ENCODE results near the gene RPP40. TPM values are rescaled to one million over a fixed set of nuclear protein-coding genes. Genes with fewer than 3 reads are reported as not detected.
A peak's percentile ranks its signal among the peaks of the same experiment; 100 is the strongest.
"Not testable (repeated sequence)": the region's sequence is repeated elsewhere in the genome, so short reads cannot be mapped to it uniquely, and the experiment has no call there.

The RPP40 gene, protein sequence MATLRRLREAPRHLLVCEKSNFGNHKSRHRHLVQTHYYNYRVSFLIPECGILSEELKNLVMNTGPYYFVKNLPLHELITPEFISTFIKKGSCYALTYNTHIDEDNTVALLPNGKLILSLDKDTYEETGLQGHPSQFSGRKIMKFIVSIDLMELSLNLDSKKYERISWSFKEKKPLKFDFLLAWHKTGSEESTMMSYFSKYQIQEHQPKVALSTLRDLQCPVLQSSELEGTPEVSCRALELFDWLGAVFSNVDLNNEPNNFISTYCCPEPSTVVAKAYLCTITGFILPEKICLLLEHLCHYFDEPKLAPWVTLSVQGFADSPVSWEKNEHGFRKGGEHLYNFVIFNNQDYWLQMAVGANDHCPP
- 4.2 TPM for total RNA-seq
- long read RNA-seq, partial matches to known transcripts, result 0 of 3 reads
- long read RNA-seq, other reads (novel, unspliced or antisense), result 0 of 3 reads

GRCh38 chr6:5003604-5004372 lies at the start of gene RPP40:
TSS of gene RPP40 (minus strand) at chr6:5004037. CDS start at chr6:5004002, 35 bp downstream.
- DNase-seq (ENCODE audit: missing footprints), result peak; percentile 98
- intact Hi-C loops (cut with DNase I), result no loop called here
- ATAC-seq, result peak; percentile 100

DNA sequence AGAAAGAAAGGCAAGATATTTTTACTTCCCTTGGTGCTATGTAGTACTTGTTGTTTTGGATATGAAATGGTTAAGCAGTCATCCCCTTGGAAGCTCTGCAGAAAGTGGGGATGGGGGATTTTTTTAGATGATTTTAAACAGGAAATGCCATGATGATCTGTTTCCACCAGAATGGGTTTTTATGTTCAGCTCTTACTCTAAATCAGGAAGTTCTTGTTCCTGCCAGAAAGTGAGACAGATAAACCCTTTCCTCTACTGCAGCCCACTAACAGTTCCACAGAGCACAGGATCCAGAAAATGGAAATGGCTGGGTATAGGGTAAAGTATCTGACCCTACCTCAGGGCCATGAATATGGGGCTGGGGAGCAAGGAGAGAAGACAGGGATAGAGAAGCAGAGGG lies 49.2 kb upstream of the RPP40 start:
- intact Hi-C loops (cut with DNase I), result no loop called here
- DNase-seq (ENCODE audit: missing footprints) (no peak), ATAC-seq (no peak)

- ATAC-seq, result no peak
- no peak for DNase-seq (ENCODE audit: missing footprints)
- intact Hi-C loops (cut with DNase I), result no loop called here
Measured at GRCh38 chr6:5051394-5051793, 47.6 kb upstream of the RPP40 start.

GRCh38 chr6:5050009-5050408 lies 46.2 kb upstream of the RPP40 start:
- ATAC-seq (no peak), DNase-seq (ENCODE audit: missing footprints) (no peak)
- intact Hi-C loops (cut with DNase I), result no loop called here

GRCh38 chr6:5046430-5046829 lies 42.6 kb upstream of the RPP40 start:
- ATAC-seq (no peak), DNase-seq (ENCODE audit: missing footprints) (no peak)
- intact Hi-C loops (cut with DNase I), result no loop called here

- ATAC-seq (no peak), DNase-seq (ENCODE audit: missing footprints) (no peak)
- intact Hi-C loops (cut with DNase I), result no loop called here
Measured at GRCh38 chr6:5045416-5045815, 41.6 kb upstream of the RPP40 start.

- DNase-seq (ENCODE audit: missing footprints), result no peak
- no peak for ATAC-seq
- intact Hi-C loops (cut with DNase I), result no loop called here
Measured at GRCh38 chr6:5044866-5045265, 41.0 kb upstream of the RPP40 start.

GRCh38 chr6:5042436-5042835 lies 38.6 kb upstream of the RPP40 start:
- no peak for DNase-seq (ENCODE audit: missing footprints)
- intact Hi-C loops (cut with DNase I), result no loop called here
- no peak for ATAC-seq

DNA sequence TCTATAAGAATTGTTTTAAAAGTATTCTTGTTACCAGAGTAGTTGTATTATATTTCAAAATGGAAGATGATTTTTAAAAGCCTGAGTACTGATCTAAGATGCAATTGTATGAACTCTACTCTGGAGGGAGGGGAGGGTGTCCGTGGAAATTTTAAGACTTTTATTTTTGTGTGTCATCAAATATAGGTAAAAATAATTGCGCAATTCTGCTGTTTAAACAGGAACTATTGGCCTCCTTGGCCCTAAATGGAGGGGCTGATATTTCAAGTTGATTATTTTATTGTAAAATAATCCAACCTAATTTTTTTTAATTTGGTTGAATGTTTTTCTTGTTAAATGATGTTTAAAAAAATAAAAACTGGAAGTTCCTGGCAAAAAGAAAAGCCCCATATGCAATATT lies 38.1 kb upstream of the RPP40 start:
- no peak for DNase-seq (ENCODE audit: missing footprints)
- no peak for ATAC-seq
- intact Hi-C loops (cut with DNase I), result no loop called here

DNA sequence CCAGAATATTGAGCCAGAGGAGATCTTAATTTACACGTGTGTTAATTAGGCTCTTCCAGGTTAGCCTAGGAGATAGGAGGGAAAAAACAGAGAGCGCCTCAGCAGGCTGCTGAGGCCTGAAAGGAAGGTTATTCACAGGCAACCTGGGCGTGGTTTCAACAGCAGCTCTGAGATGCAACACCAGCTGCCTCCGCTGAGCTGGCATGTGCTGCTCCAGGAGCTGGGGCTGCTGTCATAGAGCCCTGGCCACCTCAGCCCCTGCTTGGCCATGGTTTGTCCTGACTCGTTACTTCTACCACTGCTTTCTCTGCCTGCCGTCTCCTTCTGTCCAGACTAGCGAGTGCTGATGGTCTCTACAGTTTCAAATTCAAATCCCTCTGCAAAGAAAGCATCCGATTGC lies 32.4 kb upstream of the RPP40 start:
- intact Hi-C loops (cut with DNase I), result no loop called here
- DNase-seq (ENCODE audit: missing footprints) (no peak), ATAC-seq (no peak)

DNA sequence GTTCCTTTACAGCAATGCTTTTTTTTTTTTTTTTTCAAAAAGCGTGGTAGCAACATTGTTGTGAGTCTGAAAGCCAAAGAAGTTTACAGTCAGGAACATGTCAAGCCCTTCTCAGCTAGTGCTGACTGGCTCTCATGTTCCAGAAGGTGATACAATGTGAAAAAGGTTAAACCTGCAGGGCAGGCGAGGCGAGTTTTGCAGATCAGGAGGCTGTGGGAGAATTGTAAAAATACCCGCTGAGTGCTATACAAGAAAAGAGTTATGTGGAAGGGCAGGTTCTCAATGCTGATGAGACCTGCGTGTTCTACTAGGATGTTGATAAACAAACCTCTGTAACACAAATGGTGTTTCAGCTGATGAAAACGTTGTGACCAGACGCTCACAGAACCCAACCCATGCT lies 30.9 kb upstream of the RPP40 start:
- intact Hi-C loops (cut with DNase I), result no loop called here
- ATAC-seq (no peak), DNase-seq (ENCODE audit: missing footprints) (no peak)

- intact Hi-C loops (cut with DNase I), result no loop called here
- ATAC-seq, result no peak
- DNase-seq (ENCODE audit: missing footprints), result peak; percentile 74
Measured at GRCh38 chr6:5034328-5034727, 30.5 kb upstream of the RPP40 start.

- ATAC-seq, result peak; percentile 53
- intact Hi-C loops (cut with DNase I); DNase-seq (ENCODE audit: missing footprints): not testable (repeated sequence)
Measured at GRCh38 chr6:5033214-5033904, 29.5 kb upstream of the RPP40 start.

DNA sequence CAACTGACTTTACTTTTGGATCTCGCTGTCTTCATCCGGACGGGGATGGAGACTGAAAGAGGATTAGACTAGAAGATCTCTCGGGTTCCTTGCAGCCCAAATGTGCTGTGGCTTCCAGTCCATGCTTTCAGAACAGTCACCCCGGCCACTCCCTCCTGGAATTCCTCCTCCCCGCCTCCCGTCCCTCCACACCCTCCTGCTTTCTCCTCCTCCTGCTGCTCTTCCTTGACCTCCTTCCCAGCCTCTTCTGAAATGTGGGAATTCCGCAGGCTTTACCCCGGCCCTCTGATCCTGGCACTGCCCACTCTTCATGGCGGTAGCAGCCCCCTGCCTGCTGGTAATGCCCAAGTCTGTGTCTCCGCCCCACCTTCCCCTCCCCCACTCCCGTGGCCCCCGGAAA lies 28.9 kb upstream of the RPP40 start:
- intact Hi-C loops (cut with DNase I); DNase-seq (ENCODE audit: missing footprints): not testable (repeated sequence)
- ATAC-seq, result peak; percentile 46

DNA sequence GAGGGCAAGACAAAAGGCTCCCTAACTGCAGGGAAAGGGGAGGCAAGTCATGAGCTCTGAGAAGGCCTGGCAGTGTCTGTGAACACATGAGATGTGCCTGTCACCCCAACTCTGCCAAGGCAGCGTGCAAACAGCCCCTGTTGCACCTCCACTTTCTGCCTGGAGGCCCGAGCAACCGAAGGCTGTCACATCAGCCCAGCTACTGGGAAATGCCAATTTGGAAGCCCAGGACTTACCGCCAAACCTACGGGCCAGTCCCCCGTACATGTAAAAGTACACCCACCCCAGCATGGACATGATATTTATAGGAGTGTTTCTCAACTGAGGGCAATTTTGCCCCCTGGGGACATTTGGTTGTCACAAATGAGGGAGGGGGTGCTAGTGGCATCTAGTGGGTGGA lies 27.3 kb upstream of the RPP40 start:
- intact Hi-C loops (cut with DNase I), result no loop called here
- ATAC-seq, result no peak
- no peak for DNase-seq (ENCODE audit: missing footprints)

DNA sequence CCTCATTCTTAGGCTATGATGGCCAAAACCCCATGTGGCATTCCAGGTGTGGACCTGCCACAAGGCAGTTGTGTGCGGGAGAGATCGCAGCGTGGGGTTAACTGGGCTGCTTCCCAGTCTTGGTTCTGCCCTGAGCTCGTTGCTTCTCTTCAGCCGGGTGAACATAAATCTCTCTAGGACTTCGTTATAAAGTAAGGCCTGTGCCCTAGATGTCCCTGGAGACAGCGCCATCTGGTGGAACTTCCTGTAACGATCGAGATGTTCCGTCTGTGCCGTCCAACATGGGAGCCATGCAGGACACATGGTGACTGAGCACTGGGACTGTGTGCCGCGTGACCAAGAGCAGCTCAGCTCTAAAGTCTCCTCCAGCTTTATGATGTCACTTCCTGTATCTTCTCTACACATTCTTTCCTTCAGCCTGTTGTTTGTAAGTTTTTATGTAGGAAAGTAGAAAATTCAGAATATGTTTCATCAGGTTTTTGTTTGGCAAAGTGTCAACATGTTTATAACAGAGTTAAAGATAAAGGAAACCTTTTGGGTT lies 26.8 kb upstream of the RPP40 start:
- ATAC-seq (peak; percentile 53), DNase-seq (ENCODE audit: missing footprints) (peak; percentile 84)
- intact Hi-C loops (cut with DNase I), result no loop called here

DNA sequence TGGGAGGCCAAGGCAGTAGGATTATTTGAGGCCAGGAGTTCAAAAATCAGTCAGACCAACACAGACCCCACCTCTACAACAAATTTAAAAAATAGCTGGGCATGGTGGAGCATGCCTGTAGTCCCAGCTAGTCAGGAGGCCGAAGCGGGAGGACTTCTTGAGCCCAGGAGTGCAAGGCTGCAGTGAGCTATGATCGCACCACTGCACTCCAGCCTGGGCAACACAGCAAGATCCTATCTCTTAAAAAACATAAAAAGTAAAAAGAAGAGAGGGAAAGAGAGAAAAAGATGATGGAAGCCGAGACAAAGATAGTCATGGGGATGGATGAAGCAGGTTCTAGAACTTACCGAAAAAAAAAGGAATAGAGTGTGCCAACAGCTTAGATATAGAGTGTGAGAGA lies 25.8 kb upstream of the RPP40 start:
- ATAC-seq, result no peak
- DNase-seq (ENCODE audit: missing footprints), result no peak
- intact Hi-C loops (cut with DNase I), result no loop called here

GRCh38 chr6:5028921-5029320 lies 25.1 kb upstream of the RPP40 start:
- no peak for DNase-seq (ENCODE audit: missing footprints)
- intact Hi-C loops (cut with DNase I), result no loop called here
- no peak for ATAC-seq

GRCh38 chr6:5028301-5028700 lies 24.5 kb upstream of the RPP40 start:
- no peak for ATAC-seq
- DNase-seq (ENCODE audit: missing footprints), result no peak
- intact Hi-C loops (cut with DNase I), result no loop called here

All from Right ventricle myocardium inferior (tissue), 1 donor.